ENCODE results near the gene FAM149A.

- no peak for TF ChIP-seq TSHZ2 (CRISPR knock-in tag; IDR thresholded peaks at IDR 0.05)
- no peak for TF ChIP-seq TCF4 (CRISPR knock-in tag; IDR thresholded peaks at IDR 0.05; ENCODE audit: borderline replicate concordance)
- TF ChIP-seq ZNF565 (CRISPR knock-in tag; conservative IDR thresholded peaks at IDR 0.05; ENCODE audit: low read depth), result no peak
- no peak for TF ChIP-seq TOX (CRISPR knock-in tag; IDR thresholded peaks at IDR 0.05; ENCODE audit: borderline replicate concordance)
- no peak for TF ChIP-seq PATZ1 (CRISPR knock-in tag; IDR thresholded peaks at IDR 0.05; ENCODE audit: borderline replicate concordance)
- no peak for TF ChIP-seq CSRNP3 (CRISPR knock-in tag; IDR thresholded peaks at IDR 0.05)
- no peak for TF ChIP-seq ZFP30 (CRISPR knock-in tag; IDR thresholded peaks at IDR 0.05)
- TF ChIP-seq RARB (CRISPR knock-in tag; IDR thresholded peaks at IDR 0.05), result no peak
- no peak for TF ChIP-seq ZNF70 (CRISPR knock-in tag; IDR thresholded peaks at IDR 0.05)
- TF ChIP-seq POU6F1 (CRISPR knock-in tag; IDR thresholded peaks at IDR 0.05; ENCODE audit: borderline replicate concordance, low read depth), result no peak
- no peak for TF ChIP-seq ESRRG (CRISPR knock-in tag; IDR thresholded peaks at IDR 0.05)
- no peak for TF ChIP-seq OSR1 (CRISPR knock-in tag; IDR thresholded peaks at IDR 0.05)
Observed at GRCh38 chr4:186079694-186080093, 24.8 kb upstream of the FAM149A start.

Measured in SK-N-SH treated with all-trans-retinoic acid at 6 μM for 48 hours (cell line).